Spleen (tissue), 11 donors: ENCODE data around the gene TSPAN17. TPM values are rescaled to one million over a fixed set of nuclear protein-coding genes. Genes with fewer than 3 reads are reported as not detected.

Experiments used
- DNase-seq: peaks from one replicate; pipeline ENCODE4 v3.0.0-alpha.2; 2020
- H3K27ac ChIP-seq, 8 donors: fragments of 200-600 bp; sonication (generic) in 7 of 8; 1 replicate in 4 of 8; 2 replicates in 4 of 8; pipeline versions ENCODE4 v1.5.0 to v1.8.0; 2016 to 2021; ENCODE audit warnings: inconsistent platforms in 4 of 8, mild to moderate bottlenecking in 4 of 8, moderate library complexity in 1 of 8
- H3K27me3 ChIP-seq, 7 donors: fragments of 200-600 bp; sonication (generic) in 6 of 7; replicated peaks in 1 of 7; 1 replicate in 4 of 7; 2 replicates in 3 of 7; pipeline versions ENCODE4 v1.5.0 to v1.8.0; 2016 to 2021; ENCODE audit warnings: inconsistent platforms in 3 of 7, mild to moderate bottlenecking in 1 of 7
- H3K36me3 ChIP-seq, 6 donors: fragments of 200-600 bp; sonication (generic) in 5 of 6; 1 replicate in 4 of 6; 2 replicates in 2 of 6; pipeline versions ENCODE4 v1.5.0 to v1.8.0; 2016 to 2021; ENCODE audit warnings: inconsistent platforms in 2 of 6
- H3K4me1 ChIP-seq, 6 donors: fragments of 200-600 bp; sonication (generic) in 5 of 6; 1 replicate in 3 of 6; 2 replicates in 3 of 6; pipeline versions ENCODE4 v1.5.0 to v1.8.0; 2016 to 2021; ENCODE audit warnings: inconsistent platforms in 3 of 6
- H3K4me3 ChIP-seq, 8 donors: fragments of 200-600 bp; sonication (generic) in 7 of 8; 1 replicate in 4 of 8; 2 replicates in 4 of 8; pipeline versions ENCODE4 v1.5.0 to v1.8.0; 2016 to 2021; ENCODE audit warnings: inconsistent platforms in 4 of 8, mild to moderate bottlenecking in 4 of 8, moderate library complexity in 2 of 8
- H3K9me3 ChIP-seq, 8 donors: fragments of 200-600 bp; sonication (generic) in 7 of 8; 1 replicate in 4 of 8; 2 replicates in 4 of 8; pipeline versions ENCODE4 v1.5.0 to v1.8.0; 2016 to 2021; ENCODE audit warnings: inconsistent platforms in 4 of 8
- CTCF ChIP-seq, 11 experiments: fragments of 200-600 bp in 7 of 11; fragments of 450-650 bp in 4 of 11; sonication (generic) in 4 of 11; IDR thresholded peaks in 8 of 11; conservative IDR thresholded peaks in 3 of 11; 1 replicate in 7 of 11; 2 replicates in 4 of 11; pipeline versions ENCODE4 v1.4.0 to v1.8.0; 2016 to 2021; ENCODE audit warnings: antibody characterized with exemption in 11 of 11, inconsistent platforms in 4 of 11, mild to moderate bottlenecking in 1 of 11
- POLR2A ChIP-seq, 3 donors: fragments of 450-650 bp; IDR thresholded peaks; one replicate each; pipeline ENCODE4 v1.5.1; 2017; ENCODE audit warnings: antibody characterized with exemption in 3 of 3, mild to moderate bottlenecking in 1 of 3
- POLR2AphosphoS5 ChIP-seq, 3 donors: sonication (generic); formaldehyde crosslinking; IDR thresholded peaks; one replicate each; pipeline ENCODE4 v1.5.1; 2017; ENCODE audit warnings: antibody characterized with exemption in 3 of 3
- WGBS, 5 donors: extraction: QIAGEN DNeasy Blood & Tissue Kit in 3 of 5; methylation state at CpG; one replicate each; pipeline versions ENCODE4 v1.1.5 to v1.1.7; 2013 to 2018; 5-methylcytosine and 5-hydroxymethylcytosine counted together
- intact Hi-C: fragments of 100-400 bp; cut with DNase I; formaldehyde crosslinking; loops from one replicate; pipeline ENCODE4 v1.15.0; 2023; ENCODE audit warnings: low total_unique reads
- polyA plus RNA-seq, 3 donors: library from polyadenylated mRNA; stranded (reverse); fragments of 200-250 nt; gene quantifications; one replicate each; pipeline ENCODE4 v1.2.1, GENCODE V29; 2013
- total RNA-seq, 7 donors: library from RNA; depleted of rRNA in 3 of 7; stranded (reverse); fragments of >200 nt in 3 of 7; fragmentation: NEBNext Ultra II Directional in 4 of 7; extraction: Animal tissue kit (Norgen Biotek cat#: 25700) in 4 of 7; gene quantifications; one replicate each; pipeline versions ENCODE4 v1.1.0 to v1.2.1, GENCODE V29; 2016 to 2021
- donor health status: healthy with polysubstance abuse.
- donor health status: DM: no; HTN: no; CAD: no; lungs with moderate emphysema.
- donor health status: DM: no; HTN: no; CAD: no.
- donor health status: Bipolar disorder and iron deficiency.
- donor health status: healthy.
- donor health status: DM: no; HTN: no; CAD: no.
- donor health status: DM: yes; HTN: yes; CAD: no.

TSPAN17 gene
- total and polyA plus RNA-seq, 10 donors, result 15.3 to 36.4 (median 23.4) TPM

GRCh38 chr5:176647843-176648473 lies 674 bp downstream of the TSPAN17 start:
- H3K27ac ChIP-seq, result peak overlapping the region; percentile 63 to 85 (median 79)
- WGBS, 5 donors, result 15 to 26% (median 22%) methylated on average over 13 to 20 of the region's 20 CpGs
- DNase-seq, result peak; percentile 84

GRCh38 chr5:176648474-176649194 lies 1.4 kb downstream of the TSPAN17 start:
- 61 to 68% (median 63%) methylated on average over 14 to 15 of the region's 15 CpGs for WGBS, 5 donors
- peak overlapping the region in 6 of 8 donors; percentile 63 to 85 (median 82) for H3K27ac ChIP-seq
- intact Hi-C loops, result no loop called here
- H3K4me1 ChIP-seq, result peaks cover 17 to 72% (median 50%) of the 10 kb centered on the region in 6 donors
- H3K27me3 ChIP-seq, result peaks cover 0 to under 1% (median 0%) of the 10 kb centered on the region in 7 donors
- peak overlapping the region in 7 of 8 donors; percentile 49 to 78 (median 68) for H3K4me3 ChIP-seq
- TF ChIP-seq CTCF (IDR thresholded peaks at IDR 0.05 in 8 of 11, conservative IDR thresholded peaks at IDR 0.05 in 3 of 11) (no peak), POLR2AphosphoS5 (IDR thresholded peaks at IDR 0.05) (no peak), POLR2A (IDR thresholded peaks at IDR 0.05) (no peak)
- DNase-seq, result peak; percentile 81
- H3K9me3 ChIP-seq, result no peaks in the 10 kb centered on the region
- peaks cover 0 to 16% (median 7%) of the 10 kb centered on the region in 6 donors for H3K36me3 ChIP-seq

More at GRCh38 chr5:176647843-176648473, 674 bp downstream of the TSPAN17 start:
- H3K4me3 ChIP-seq, result peak overlapping the region; percentile 49 to 78 (median 68)
- no peaks in the 10 kb centered on the region for H3K9me3 ChIP-seq
- peaks cover 17 to 66% (median 44%) of the 10 kb centered on the region in 6 donors for H3K4me1 ChIP-seq
- H3K36me3 ChIP-seq, result peaks cover 0 to 9% (median 3%) of the 10 kb centered on the region in 6 donors
- H3K27me3 ChIP-seq, result peaks cover 0 to 4% (median 0%) of the 10 kb centered on the region in 7 donors
- intact Hi-C loops, result no loop called here
- TF ChIP-seq CTCF (IDR thresholded peaks at IDR 0.05 in 8 of 11, conservative IDR thresholded peaks at IDR 0.05 in 3 of 11), result no peak
- TF ChIP-seq POLR2AphosphoS5 (IDR thresholded peaks at IDR 0.05), result no peak
- no peak for TF ChIP-seq POLR2A (IDR thresholded peaks at IDR 0.05)

GRCh38 chr5:176650354-176650884 lies 3.1 kb downstream of the TSPAN17 start:
- DNase-seq, result no peak
- H3K36me3 ChIP-seq, result peaks cover 0 to 34% (median 16%) of the 10 kb centered on the region in 6 donors
- no peaks in the 10 kb centered on the region for H3K9me3 ChIP-seq
- TF ChIP-seq CTCF (IDR thresholded peaks at IDR 0.05 in 8 of 11, conservative IDR thresholded peaks at IDR 0.05 in 3 of 11) (no peak), POLR2A (IDR thresholded peaks at IDR 0.05) (no peak), POLR2AphosphoS5 (IDR thresholded peaks at IDR 0.05) (no peak)
- H3K27me3 ChIP-seq, result no peaks in the 10 kb centered on the region
- intact Hi-C loops, result no loop called here
- H3K4me3 ChIP-seq, result no peak overlapping the region
- 75 to 83% (median 83%) methylated on average over 8 of the region's 8 CpGs for WGBS, 5 donors
- no peak overlapping the region for H3K27ac ChIP-seq
- peaks cover 17 to 80% (median 52%) of the 10 kb centered on the region in 6 donors for H3K4me1 ChIP-seq
